HG02943 (cell line): Measurements from ENCODE around the gene ZNF555.
"Not testable (repeated sequence)": the region's sequence is repeated elsewhere in the genome, so short reads cannot be mapped to it uniquely, and the experiment has no call there.

ENCODE experiments used
- ATAC-seq: cut with Tn5 transposase; IDR thresholded peaks from one replicate; pipeline ENCODE4 v1.9.1; 2021; ENCODE audit warnings: mild to moderate bottlenecking, low read depth, moderate library complexity; ENCODE audit not compliant: unreplicated experiment

The ZNF555 gene

GRCh38 chr19:2806736-2807378 lies 34.4 kb upstream of the ZNF555 start:
- no peak for ATAC-seq

- ATAC-seq, result no peak
Measured at GRCh38 chr19:2807379-2808128, 33.7 kb upstream of the ZNF555 start.

- ATAC-seq, result no peak
Measured at GRCh38 chr19:2808129-2808941, 32.9 kb upstream of the ZNF555 start.

GRCh38 chr19:2809387-2810140 lies 31.7 kb upstream of the ZNF555 start:
- no peak for ATAC-seq

- ATAC-seq, result no peak
Measured at GRCh38 chr19:2810141-2811091, 30.9 kb upstream of the ZNF555 start.

GRCh38 chr19:2811221-2811722 lies 30.0 kb upstream of the ZNF555 start:
- no peak for ATAC-seq

- ATAC-seq, result no peak
Measured at GRCh38 chr19:2811735-2812413, 29.4 kb upstream of the ZNF555 start.

GRCh38 chr19:2812414-2813234 lies 28.7 kb upstream of the ZNF555 start:
- no peak for ATAC-seq

GRCh38 chr19:2813235-2814160 lies 27.8 kb upstream of the ZNF555 start:
- no peak for ATAC-seq

- no peak for ATAC-seq
Measured at GRCh38 chr19:2814426-2814825, 26.8 kb upstream of the ZNF555 start.

GRCh38 chr19:2815191-2815614 lies 26.1 kb upstream of the ZNF555 start:
- ATAC-seq, result no peak

- no peak for ATAC-seq
Measured at GRCh38 chr19:2815923-2816322, 25.4 kb upstream of the ZNF555 start.

- no peak for ATAC-seq
Measured at GRCh38 chr19:2816641-2817040, 24.6 kb upstream of the ZNF555 start.

- not testable (repeated sequence) for ATAC-seq
Measured at GRCh38 chr19:2817237-2817829, 23.9 kb upstream of the ZNF555 start.

GRCh38 chr19:2819540-2820111 lies 21.6 kb upstream of the ZNF555 start, which contains the start of gene ZNF554:
TSS of gene ZNF554 (plus strand) at chr19:2819868. CDS start at chr19:2820072, 204 bp downstream.
- peak; percentile 85 for ATAC-seq

GRCh38 chr19:2820112-2820702 lies 21.1 kb upstream of the ZNF555 start:
- peak; percentile 40 for ATAC-seq
